GM21529 (cell line): ENCODE measurements around the gene NEK8.

Experiments
- ATAC-seq: cut with Tn5 transposase; IDR thresholded peaks from one replicate; pipeline ENCODE4 v1.9.1; 2021; ENCODE audit not compliant: unreplicated experiment

The NEK8 gene

DNA sequence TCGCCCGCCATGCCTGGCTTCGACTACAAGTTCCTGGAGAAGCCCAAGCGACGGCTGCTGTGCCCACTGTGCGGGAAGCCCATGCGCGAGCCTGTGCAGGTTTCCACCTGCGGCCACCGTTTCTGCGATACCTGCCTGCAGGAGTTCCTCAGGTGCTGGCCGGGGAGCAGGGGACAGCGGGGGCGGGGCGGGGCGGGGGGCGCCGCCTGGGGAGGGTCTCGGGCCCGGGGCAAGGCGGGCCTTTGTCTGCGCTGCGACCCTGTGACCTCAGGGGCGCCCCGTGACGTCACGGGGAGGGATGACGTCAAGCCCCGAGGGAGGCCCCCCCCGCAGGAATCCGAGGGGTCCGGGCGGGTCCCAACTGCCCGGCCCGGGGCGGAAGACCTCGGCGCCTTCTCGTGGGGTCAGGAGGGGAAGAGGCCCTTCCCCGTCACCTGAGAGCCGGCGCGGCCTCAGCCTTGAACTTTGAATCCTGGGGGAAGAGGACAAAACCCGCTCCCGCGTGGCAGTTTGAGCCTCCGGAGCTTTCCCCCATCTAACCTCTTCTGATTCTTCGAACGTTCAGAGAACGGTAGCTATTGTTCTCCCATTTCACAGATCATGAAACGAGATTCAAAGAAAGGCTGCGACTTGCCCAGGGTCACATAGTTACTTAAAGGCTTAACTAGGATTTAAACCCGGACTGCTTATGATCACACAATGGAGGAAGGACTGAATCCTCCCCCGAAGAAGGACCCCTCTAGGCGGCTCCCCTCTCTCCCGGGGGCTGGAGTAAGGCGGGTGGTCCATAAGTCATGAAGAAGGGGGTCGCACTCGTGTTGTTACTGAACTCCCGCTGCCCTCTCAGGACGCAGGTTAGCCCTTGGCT lies 15.8 kb downstream of the NEK8 start:
- ATAC-seq = peak; percentile 23

DNA sequence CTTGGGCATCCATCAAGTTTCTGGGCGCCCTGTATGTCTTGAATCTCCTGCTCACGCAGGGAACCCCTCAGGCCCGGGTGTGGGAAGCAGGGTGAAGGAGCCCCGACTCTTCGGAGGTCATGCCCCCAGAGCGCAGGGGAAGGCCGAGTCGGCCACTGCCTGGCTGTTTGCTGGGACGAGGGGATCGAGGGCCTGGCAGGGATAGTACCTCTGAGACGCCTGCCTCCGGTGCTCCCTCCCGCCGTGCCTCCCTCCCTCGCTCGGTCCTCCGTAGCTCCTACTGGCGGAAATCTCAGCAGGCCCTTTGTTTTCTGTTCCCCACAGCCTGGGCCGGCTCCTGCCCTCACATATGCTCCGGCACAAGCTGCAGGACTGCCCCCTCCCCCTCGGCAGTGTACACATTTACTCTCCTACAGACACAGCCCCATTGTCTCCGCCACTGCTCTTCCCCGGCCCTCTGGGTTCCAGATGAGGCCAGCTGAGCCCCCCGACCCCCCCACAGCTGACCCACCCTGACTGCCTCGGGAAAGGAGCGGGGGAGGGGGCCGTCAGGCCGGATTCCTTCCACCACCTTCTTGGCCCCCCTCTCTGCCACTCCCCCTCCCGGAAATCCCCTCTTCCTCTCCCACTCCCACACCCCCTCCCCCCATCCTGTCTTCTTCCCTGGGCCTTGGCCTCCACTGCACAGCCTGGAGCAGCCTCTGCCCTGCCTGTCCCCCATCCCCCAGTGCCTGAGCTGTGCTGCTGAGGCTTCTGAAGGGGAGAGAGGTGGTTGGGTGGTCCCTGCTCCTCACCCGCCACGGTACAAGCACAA lies 16.6 kb downstream of the NEK8 start:
- no peak for ATAC-seq

DNA sequence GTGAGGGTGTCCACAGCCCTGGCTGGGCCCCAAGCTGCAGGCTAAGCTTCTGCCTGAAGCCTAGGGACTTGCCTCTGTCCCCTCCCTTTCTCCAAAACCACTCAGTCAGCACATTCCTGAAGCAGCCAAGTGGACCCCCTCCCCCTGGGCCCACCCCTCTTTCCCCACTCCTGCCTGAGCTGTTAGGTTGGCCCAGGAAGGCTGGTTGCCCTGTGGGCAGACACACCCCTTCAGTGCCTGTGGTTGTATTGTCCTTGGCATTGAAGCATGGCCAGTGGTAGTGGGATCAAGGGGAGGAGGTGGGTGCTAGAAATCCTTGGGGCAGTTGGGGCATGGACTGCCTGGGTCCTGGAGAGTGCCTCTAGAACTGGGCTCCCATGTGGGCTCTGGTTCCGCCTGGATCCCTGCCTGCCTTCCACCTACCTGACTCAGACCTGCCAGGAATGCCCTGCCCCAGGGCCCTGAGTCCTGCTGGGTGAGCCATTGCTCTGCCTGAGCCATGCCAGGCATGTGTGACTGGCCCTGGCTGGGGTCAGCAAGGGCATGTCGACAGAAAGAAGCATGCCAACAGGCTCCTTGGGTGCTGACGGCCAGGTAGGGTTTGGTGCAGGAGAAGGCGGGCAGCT lies 17.3 kb downstream of the NEK8 start:
- ATAC-seq = no peak

DNA sequence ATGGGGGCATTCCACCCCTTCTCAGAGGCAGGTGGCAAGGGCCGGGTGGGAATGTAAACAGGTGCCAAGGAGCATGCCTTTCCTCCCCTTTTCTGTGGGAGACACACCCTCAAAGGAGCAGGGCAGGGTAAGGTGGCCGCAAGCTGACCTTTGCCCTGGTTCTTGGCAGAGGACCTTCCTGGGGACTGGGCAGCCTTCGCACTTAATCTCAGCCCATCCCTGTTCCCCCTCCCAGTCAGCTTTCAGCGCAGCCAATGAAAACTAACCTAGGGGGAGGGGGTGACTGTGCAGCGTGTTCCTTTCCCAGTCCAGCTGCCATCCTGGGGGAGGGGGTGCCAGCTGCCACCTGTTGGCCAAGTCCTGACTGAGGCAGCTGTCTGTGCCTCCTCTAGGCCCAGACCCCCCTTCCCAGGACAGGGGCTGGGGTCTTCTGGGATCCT lies 18.0 kb downstream of the NEK8 start:
- no peak for ATAC-seq

DNA sequence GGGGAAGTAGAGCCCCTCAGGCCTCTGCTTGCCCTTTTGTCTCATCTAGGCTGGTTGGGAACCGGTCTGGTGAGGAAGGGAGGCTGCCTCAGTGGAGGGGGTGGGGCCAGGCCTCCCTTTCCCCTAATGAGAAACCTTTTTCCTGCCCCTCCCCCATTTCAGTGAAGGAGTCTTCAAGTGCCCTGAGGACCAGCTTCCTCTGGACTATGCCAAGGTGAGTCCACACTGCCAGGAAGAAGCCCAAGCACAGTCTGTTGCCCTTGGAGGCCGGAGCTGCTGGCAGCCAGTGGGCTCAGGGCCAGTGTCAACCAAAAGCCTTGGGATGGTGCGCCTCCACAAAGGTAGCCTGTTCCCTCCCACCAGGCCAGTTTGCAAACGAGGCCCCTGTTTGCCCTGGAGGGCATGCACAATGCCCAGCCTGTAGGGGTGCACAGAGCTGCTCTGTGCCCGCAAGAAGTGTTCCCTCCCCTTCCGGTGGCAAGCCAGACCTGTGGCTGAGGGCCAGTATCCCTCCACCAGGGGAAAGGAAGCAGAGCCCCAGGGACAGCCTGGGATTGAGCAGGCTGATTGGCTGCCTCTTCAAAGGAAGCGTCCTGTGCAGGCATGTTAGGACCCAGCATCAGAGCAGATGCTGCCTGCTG lies 18.6 kb downstream of the NEK8 start:
- no peak for ATAC-seq

DNA sequence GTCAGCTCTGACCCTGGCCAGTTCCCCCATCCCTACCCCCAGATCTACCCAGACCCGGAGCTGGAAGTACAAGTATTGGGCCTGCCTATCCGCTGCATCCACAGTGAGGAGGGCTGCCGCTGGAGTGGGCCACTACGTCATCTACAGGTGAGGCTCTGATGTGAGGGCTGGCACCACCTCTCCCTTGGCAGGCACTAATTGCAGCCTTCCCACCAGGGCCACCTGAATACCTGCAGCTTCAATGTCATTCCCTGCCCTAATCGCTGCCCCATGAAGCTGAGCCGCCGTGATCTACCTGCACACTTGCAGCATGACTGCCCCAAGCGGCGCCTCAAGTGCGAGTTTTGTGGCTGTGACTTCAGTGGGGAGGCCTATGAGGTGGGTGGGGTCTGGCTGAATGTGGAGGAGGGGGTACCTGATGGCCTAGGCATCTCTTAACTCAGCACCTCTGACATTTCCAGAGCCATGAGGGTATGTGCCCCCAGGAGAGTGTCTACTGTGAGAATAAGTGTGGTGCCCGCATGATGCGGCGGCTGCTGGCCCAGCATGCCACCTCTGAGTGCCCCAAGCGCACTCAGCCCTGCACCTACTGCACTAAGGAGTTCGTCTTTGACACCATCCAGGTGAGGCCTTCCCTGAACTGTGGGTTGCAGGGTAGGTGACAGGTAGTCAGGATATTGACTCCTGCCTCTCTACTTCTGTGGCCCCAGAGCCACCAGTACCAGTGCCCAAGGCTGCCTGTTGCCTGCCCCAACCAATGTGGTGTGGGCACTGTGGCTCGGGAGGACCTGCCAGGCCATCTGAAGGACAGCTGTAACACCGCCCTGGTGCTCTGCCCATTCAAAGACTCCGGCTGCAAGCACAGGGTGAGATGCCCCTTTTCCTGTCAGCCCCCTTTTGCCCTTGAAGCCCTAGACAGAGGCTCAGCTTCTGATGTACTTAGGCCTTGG lies 19.5 kb downstream of the NEK8 start:
- no peak for ATAC-seq

DNA sequence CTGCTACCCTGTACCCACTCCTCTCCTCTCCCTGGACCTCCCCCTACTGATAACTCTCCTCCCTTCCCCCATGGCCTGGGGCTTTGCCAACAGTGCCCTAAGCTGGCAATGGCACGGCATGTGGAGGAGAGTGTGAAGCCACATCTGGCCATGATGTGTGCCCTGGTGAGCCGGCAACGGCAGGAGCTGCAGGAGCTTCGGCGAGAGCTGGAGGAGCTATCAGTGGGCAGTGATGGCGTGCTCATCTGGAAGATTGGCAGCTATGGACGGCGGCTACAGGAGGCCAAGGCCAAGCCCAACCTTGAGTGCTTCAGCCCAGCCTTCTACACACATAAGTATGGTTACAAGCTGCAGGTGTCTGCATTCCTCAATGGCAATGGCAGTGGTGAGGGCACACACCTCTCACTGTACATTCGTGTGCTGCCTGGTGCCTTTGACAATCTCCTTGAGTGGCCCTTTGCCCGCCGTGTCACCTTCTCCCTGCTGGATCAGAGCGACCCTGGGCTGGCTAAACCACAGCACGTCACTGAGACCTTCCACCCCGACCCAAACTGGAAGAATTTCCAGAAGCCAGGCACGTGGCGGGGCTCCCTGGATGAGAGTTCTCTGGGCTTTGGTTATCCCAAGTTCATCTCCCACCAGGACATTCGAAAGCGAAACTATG lies 20.4 kb downstream of the NEK8 start:
- no peak for ATAC-seq

DNA sequence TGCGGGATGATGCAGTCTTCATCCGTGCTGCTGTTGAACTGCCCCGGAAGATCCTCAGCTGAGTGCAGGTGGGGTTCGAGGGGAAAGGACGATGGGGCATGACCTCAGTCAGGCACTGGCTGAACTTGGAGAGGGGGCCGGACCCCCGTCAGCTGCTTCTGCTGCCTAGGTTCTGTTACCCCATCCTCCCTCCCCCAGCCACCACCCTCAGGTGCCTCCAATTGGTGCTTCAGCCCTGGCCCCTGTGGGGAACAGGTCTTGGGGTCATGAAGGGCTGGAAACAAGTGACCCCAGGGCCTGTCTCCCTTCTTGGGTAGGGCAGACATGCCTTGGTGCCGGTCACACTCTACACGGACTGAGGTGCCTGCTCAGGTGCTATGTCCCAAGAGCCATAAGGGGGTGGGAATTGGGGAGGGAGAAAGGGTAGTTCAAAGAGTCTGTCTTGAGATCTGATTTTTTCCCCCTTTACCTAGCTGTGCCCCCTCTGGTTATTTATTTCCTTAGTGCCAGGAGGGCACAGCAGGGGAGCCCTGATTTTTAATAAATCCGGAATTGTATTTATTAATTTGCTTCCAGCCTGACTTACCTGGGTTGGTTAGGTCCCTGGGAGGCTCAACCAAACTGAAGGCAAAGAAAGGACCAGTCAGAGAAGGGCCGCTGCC lies 21.1 kb downstream of the NEK8 start:
- no peak for ATAC-seq

DNA sequence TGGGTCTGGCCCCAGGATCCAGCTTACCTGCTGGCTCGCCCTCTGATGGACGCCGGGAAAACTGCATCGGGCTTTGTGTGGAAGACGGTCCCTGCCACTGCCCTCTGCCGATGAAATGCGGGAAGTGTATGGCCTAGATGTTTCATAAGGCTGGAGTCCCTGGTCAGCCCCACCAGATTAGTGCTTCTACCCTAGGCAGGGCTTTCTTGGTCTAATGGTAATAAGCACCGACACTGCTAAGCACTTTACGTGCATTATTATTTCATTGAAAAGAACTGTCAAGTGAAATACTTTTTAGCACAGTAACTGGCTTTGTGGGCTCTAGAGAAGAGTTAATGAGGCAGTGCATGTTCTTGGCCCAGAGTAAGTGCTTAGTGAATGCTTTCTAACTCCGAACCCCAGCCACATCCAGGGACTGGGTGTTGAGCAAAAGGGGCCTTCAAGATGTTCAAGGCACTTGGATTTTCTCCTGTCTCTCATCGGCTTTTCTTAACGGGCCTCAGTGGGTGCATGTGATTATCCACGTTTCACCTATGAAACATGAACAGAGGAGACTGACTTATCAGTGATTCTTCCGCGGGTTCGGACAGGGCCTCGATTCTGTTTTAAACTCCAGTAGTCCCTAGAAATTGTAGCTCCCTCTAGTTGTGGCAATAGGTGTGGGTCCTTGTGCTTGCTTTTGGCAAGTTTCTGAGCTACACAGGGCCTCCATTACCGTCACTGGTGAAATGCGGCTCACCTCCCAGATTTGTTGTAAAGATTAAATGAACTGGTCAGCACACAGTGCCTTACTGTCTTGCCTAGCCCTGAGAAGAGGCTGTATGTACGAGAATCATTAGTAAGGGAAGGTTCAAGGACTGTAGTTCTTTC lies 21.8 kb downstream of the NEK8 start:
- peak; percentile 68 for ATAC-seq

DNA sequence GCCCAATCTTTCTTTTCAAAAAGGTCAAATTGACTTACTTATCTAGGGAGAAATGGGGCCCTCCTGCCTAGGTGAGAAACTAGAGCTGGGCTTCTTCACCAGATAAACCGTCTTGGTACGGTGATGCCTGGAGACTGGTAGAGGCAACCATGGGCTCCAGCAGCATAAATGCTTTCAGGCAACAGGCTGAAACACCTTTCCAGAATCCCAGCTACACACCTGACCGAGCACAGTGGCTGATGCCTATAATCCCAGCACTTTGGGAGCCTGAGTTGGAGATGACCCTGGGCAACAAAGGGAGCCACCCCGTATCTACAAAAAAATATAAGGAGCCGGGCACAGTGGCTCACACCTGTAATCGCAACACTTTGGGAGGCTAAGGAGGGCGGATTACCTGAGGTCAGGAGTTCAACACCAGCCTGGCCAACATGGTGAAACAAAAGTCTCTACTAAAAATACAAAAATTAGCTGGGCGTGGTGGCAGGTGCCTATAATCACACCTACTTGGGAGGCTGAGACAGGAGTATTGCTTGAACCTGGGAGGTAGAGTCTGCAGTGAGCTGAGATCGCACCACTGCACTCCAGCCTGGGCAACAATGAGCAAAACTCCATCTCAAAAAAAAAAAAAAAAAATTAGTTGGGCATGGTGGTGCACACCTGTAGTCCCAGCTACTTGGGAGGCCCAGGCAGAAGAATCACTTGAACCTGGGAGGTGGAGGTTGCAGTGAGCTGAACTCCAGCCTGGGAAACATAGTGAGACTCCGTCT lies 23.2 kb downstream of the NEK8 start:
- ATAC-seq = no peak

DNA sequence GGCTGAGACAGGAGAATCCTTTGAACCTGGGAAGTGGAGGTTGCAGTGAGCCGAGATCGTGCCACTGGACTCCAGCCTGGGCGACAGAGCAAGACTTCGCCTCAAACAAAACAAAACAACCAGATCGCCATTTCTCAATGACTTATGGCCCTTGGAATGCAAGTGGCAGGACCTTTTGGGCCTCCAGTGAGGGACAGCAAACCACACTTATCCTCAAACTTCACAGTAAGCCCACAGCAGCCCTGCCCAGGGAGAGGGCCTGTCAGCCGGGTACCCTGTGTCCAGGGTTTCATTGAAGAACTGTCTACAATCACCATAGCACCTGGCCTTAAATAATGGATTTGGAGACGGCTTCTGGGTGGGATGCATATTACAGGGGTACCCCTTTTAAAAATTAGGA lies 26.9 kb downstream of the NEK8 start:
- no peak for ATAC-seq

DNA sequence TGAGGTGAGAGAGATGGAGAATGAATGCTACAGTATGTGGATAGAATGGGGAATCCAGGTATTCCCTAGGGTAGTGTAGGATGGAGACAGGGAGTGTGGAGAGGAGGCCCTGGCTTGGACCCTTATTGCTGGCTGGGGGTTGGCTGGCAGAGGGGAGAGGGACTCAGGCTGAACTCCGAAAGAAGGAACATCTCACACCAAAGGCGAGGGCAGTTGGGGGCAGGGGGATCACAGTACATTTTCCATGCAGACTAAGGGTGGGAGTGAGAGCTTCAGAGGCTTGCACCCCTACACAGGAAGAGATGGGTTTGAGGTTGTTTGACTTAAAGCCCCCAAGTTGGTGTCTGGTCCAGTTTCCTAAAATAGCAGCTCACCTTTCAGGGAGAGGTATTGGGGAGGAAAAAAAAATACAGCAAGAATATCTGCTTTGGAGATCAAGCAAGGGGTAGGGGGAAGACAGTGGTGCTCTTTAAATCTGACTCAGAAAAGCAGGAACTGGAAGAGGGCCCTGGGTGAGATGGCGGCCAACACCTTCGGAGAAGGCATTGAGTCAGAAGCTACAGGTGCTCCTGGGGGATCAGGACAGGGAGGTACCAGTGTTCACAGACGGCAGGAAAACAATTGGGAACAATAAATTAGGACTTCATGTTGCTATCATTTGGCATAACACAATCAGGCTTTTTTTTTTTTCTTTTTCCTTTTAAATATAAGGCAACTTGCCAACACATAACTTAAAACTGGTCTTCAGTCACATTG lies 27.6 kb downstream of the NEK8 start:
- no peak for ATAC-seq

DNA sequence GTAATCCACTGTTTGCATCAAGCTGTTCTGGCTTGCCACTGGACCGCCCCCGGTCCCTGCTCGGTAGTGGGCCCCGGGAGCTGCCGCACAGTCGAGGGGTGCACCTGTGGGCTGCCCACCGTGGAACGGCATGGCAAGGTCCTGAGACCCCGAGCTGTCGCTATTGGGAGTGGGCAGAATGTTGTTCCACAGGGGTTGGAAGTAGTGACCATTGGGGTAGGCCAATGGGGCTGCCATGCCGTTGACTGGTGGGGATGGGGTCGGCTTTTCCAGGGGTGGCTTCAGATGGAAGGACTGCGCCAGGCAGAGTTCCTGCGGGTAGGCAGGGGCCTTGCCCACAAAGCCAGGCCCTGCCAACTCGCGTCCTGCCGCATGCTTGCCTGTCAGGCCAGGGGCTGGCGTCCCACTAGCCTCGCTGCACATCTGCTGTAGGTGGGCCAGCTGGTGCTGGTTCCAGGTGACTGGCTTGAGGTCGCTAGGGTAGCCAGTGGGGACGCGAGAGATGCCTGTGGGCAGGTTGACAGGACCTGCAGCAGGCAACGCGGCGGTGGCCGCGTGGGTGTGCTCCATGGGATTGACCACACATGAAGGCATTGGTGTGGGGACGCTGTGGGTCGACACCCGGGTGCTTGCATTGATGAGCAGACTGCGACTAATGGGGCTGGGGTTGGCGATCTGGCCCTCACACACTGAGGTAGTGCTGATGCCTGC lies 30.0 kb downstream of the NEK8 start:
- ATAC-seq = no peak

DNA sequence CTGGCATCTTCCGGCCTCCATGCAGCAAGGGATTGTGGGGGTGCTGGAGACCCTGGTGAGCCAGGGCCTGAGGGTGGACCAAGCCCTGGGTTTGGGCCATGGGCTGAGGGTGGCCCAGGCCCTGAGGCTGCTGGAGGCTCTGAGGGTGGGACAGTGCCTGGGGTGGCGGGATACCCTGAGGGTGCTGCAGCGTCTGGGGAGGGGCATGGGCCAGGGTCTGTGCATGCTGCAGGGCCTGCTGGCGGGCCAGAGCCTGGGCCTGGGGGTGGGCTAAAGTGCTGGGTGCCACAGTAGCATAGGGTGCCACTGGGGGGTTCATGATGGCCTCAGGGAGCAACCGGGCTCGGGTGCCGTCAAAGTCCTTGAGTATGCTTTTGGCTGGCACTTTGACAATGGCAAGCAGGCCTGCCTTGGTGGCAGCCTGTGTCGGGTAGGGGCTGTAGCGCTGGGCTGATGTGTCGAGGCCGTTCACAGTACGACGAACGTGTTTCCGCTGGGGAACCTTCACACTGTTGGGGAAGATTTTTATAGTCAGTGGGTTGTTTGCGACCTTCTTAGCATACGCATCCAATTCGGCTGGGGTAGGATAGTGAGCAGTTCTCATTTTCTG lies 30.8 kb downstream of the NEK8 start:
- no peak for ATAC-seq
